GM12878 (cell line): ENCODE measurements around the gene SYNE4.

Experiments
- ATF2 ChIP-seq: IDR thresholded peaks from 2 replicates; pipeline ENCODE4 v1.6.1; 2012; ENCODE audit warnings: low read length, inconsistent platforms
- CREM ChIP-seq: IDR thresholded peaks from 2 replicates; pipeline ENCODE4 v1.6.1; 2014; ENCODE audit warnings: antibody characterized with exemption, low read depth
- EP300 ChIP-seq, 2 experiments: fragments of 150-350 bp in 1 of 2; IDR thresholded peaks; 2 replicates each; pipeline ENCODE4 v1.6.1; 2011 to 2012; ENCODE audit warnings: low read depth in 2 of 2, low read length in 2 of 2, borderline replicate concordance in 1 of 2, improper control_type of control experiment in 1 of 2, inconsistent platforms in 1 of 2; ENCODE audit not compliant: control insufficient read depth in 1 of 2
- EZH2 ChIP-seq: IDR thresholded peaks from 2 replicates; pipeline ENCODE4 v1.6.1; 2012; ENCODE audit warnings: low read depth, mild to moderate bottlenecking, control low read depth, inconsistent platforms, low read length, borderline replicate concordance; ENCODE audit not compliant: control insufficient read depth
- NFXL1 ChIP-seq: fragments of 450-650 bp; IDR thresholded peaks from 2 replicates; pipeline ENCODE4 v1.6.1; 2017; ENCODE audit warnings: antibody characterized with exemption, mild to moderate bottlenecking, borderline replicate concordance
- NFYB ChIP-seq: IDR thresholded peaks from 2 replicates; pipeline ENCODE4 v1.6.1; 2011; ENCODE audit warnings: low read depth, mild to moderate bottlenecking, low read length, improper control_type of control experiment, moderate library complexity; ENCODE audit not compliant: insufficient read depth
- POU2F2 ChIP-seq: IDR thresholded peaks from 3 replicates; pipeline ENCODE4 v1.6.1; 2011; ENCODE audit warnings: low read depth, mild to moderate bottlenecking, low read length, borderline replicate concordance
- RFX5 ChIP-seq: IDR thresholded peaks from 2 replicates; pipeline ENCODE4 v1.6.1; 2011; ENCODE audit warnings: low read depth, low read length, improper control_type of control experiment
- ZNF274 ChIP-seq: IDR thresholded peaks from one replicate; pipeline ENCODE4 v1.8.0; 2011; ENCODE audit not compliant: insufficient read length, insufficient read depth
- TF ChIP-seq, protein P1 (sequence below), 3 experiments: IDR thresholded peaks in 2 of 3; conservative IDR thresholded peaks in 1 of 3; 2 replicates each; pipeline ENCODE4 v1.5.1; 2011; ENCODE audit warnings: low read depth in 3 of 3, low read length in 3 of 3, mild to moderate bottlenecking in 3 of 3, control low read depth in 2 of 3, moderate library complexity in 2 of 3, inconsistent platforms in 1 of 3, mixed read lengths in 1 of 3; ENCODE audit not compliant: control insufficient read depth in 2 of 3, insufficient read depth in 1 of 3; ENCODE audit errors: extremely low read depth in 1 of 3
- TF ChIP-seq, protein P2 (sequence below): IDR thresholded peaks from 2 replicates; pipeline ENCODE4 v1.6.1; 2012; ENCODE audit warnings: mild to moderate bottlenecking, low read depth, low read length

GRCh38 chr19:35959968-35960320, 48.7 kb downstream of the SYNE4 start:
- TF ChIP-seq RFX5 (no peak), ZNF274 (no peak), NFYB (no peak), POU2F2 (no peak), ATF2 (no peak), CREM (no peak), NFXL1 (no peak), EZH2 (no peak), EP300 (IDR thresholded peaks at IDR 0.05; ENCODE audit: borderline replicate concordance in 1 of 2, control insufficient read depth in 1 of 2, low read depth in 2 of 2, low read length in 2 of 2) (no peak)
- TF ChIP-seq, protein P1, sequence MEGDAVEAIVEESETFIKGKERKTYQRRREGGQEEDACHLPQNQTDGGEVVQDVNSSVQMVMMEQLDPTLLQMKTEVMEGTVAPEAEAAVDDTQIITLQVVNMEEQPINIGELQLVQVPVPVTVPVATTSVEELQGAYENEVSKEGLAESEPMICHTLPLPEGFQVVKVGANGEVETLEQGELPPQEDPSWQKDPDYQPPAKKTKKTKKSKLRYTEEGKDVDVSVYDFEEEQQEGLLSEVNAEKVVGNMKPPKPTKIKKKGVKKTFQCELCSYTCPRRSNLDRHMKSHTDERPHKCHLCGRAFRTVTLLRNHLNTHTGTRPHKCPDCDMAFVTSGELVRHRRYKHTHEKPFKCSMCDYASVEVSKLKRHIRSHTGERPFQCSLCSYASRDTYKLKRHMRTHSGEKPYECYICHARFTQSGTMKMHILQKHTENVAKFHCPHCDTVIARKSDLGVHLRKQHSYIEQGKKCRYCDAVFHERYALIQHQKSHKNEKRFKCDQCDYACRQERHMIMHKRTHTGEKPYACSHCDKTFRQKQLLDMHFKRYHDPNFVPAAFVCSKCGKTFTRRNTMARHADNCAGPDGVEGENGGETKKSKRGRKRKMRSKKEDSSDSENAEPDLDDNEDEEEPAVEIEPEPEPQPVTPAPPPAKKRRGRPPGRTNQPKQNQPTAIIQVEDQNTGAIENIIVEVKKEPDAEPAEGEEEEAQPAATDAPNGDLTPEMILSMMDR (IDR thresholded peaks at IDR 0.05 in 2 of 3, conservative IDR thresholded peaks at IDR 0.05 in 1 of 3; ENCODE audit: control insufficient read depth in 2 of 3, extremely low read depth in 1 of 3, insufficient read depth in 1 of 3, low read depth in 3 of 3, low read length in 3 of 3) = no peak
- TF ChIP-seq, protein P2, sequence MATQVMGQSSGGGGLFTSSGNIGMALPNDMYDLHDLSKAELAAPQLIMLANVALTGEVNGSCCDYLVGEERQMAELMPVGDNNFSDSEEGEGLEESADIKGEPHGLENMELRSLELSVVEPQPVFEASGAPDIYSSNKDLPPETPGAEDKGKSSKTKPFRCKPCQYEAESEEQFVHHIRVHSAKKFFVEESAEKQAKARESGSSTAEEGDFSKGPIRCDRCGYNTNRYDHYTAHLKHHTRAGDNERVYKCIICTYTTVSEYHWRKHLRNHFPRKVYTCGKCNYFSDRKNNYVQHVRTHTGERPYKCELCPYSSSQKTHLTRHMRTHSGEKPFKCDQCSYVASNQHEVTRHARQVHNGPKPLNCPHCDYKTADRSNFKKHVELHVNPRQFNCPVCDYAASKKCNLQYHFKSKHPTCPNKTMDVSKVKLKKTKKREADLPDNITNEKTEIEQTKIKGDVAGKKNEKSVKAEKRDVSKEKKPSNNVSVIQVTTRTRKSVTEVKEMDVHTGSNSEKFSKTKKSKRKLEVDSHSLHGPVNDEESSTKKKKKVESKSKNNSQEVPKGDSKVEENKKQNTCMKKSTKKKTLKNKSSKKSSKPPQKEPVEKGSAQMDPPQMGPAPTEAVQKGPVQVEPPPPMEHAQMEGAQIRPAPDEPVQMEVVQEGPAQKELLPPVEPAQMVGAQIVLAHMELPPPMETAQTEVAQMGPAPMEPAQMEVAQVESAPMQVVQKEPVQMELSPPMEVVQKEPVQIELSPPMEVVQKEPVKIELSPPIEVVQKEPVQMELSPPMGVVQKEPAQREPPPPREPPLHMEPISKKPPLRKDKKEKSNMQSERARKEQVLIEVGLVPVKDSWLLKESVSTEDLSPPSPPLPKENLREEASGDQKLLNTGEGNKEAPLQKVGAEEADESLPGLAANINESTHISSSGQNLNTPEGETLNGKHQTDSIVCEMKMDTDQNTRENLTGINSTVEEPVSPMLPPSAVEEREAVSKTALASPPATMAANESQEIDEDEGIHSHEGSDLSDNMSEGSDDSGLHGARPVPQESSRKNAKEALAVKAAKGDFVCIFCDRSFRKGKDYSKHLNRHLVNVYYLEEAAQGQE = no peak
